CD4-positive, CD25-positive, alpha-beta regulatory T cell (primary cell): Measurements from ENCODE around the gene GAS7. TPM values are rescaled to one million over a fixed set of nuclear protein-coding genes. Genes with fewer than 3 reads are reported as not detected.

Source experiments
- ATAC-seq, 2 donors: fragments of 150-1000 bp; cut with Tn5 transposase; one replicate each; pipeline ENCODE4 v1.10.0; 2021; ENCODE audit warnings: low read depth in 2 of 2, moderate number of reproducible peaks in 2 of 2, moderate library complexity in 1 of 2
- DNase-seq, 3 donors: peaks; one replicate each; pipeline versions ENCODE4 v3.0.0 to v3.0.0-alpha.2; 2012 to 2022; ENCODE audit warnings: mixed read lengths in 1 of 3
- H3K27ac ChIP-seq: one replicate; pipeline ENCODE4 v1.7.0; 2013; ENCODE audit warnings: mild to moderate bottlenecking, low read length; ENCODE audit not compliant: insufficient read depth, poor library complexity, severe bottlenecking
- H3K27me3 ChIP-seq: one replicate; pipeline ENCODE4 v1.7.0; 2013; ENCODE audit warnings: low read length; ENCODE audit not compliant: control insufficient read depth, insufficient read depth
- H3K36me3 ChIP-seq: one replicate; pipeline ENCODE4 v1.7.0; 2013; ENCODE audit warnings: mild to moderate bottlenecking, low read length, moderate library complexity; ENCODE audit not compliant: control insufficient read depth, insufficient read depth
- H3K4me1 ChIP-seq: 2 replicates; pipeline ENCODE4 v1.7.0; 2013; ENCODE audit warnings: mild to moderate bottlenecking, low read length; ENCODE audit not compliant: insufficient read depth, control insufficient read depth, poor library complexity, severe bottlenecking
- H3K4me3 ChIP-seq: one replicate; pipeline ENCODE4 v1.7.0; 2013; ENCODE audit warnings: low read depth, mild to moderate bottlenecking, low read length, moderate library complexity
- H3K9me3 ChIP-seq, 2 experiments: 1 replicate in 1 of 2; 2 replicates in 1 of 2; pipeline ENCODE4 v1.7.0; 2013; ENCODE audit warnings: low read length in 2 of 2, mild to moderate bottlenecking in 1 of 2, moderate library complexity in 1 of 2; ENCODE audit not compliant: control insufficient read depth in 2 of 2
- H3K27ac Mint-ChIP-seq, 3 donors: one replicate each; pipeline ENCODE4 v1.8.0; 2020 to 2022; ENCODE audit warnings: mild to moderate bottlenecking in 3 of 3, mixed read lengths in 3 of 3, moderate library complexity in 2 of 3
- H3K27me3 Mint-ChIP-seq: one replicate; pipeline ENCODE4 v1.8.0; 2022; ENCODE audit warnings: mild to moderate bottlenecking, mixed read lengths
- H3K36me3 Mint-ChIP-seq: one replicate; pipeline ENCODE4 v1.8.0; 2020; ENCODE audit warnings: mixed read lengths
- H3K4me1 Mint-ChIP-seq, 4 donors: one replicate each; pipeline ENCODE4 v1.8.0; 2020 to 2022; ENCODE audit warnings: mixed read lengths in 4 of 4, mild to moderate bottlenecking in 1 of 4
- H3K4me3 Mint-ChIP-seq, 4 donors: one replicate each; pipeline ENCODE4 v1.8.0; 2020 to 2022; ENCODE audit warnings: mild to moderate bottlenecking in 4 of 4, mixed read lengths in 4 of 4, moderate library complexity in 3 of 4
- H3K9me3 Mint-ChIP-seq, 7 donors: one replicate each; pipeline ENCODE4 v1.8.0; 2020 to 2022; ENCODE audit warnings: mixed read lengths in 7 of 7, mild to moderate bottlenecking in 3 of 7, moderate library complexity in 2 of 7
- polyA plus RNA-seq, 4 donors: library from polyadenylated mRNA; unstranded; fragments of 300-500 nt; fragmentation: Illumina TruSeq; gene quantifications; one replicate each; pipeline ENCODE4 v1.2.3, GENCODE V29; 2021
- total RNA-seq: library from RNA; stranded (reverse); gene quantifications from one replicate; pipeline ENCODE4 v1.2.3, GENCODE V29; 2022

Gene GAS7
- total and polyA plus RNA-seq, 5 donors from 2014 or later, result 0.10 to 0.79 (median 0.46) TPM; not detected in 1

GRCh38 chr17:10192461-10192860 lies 5.9 kb downstream of the GAS7 start:
- no peak for DNase-seq
- Histone ChIP-seq H3K27ac (no peak overlapping the region), H3K36me3 (no peaks in the 10 kb centered on the region), H3K4me1 (no peaks in the 10 kb centered on the region), H3K27me3 (no peaks in the 10 kb centered on the region), H3K4me3 (no peak overlapping the region), H3K9me3 (peaks cover 9 to 10% of the 10 kb centered on the region in 2 experiments)
- no peak overlapping the region for H3K4me3 Mint-ChIP-seq
- H3K36me3 Mint-ChIP-seq, result peaks cover 4% of the 10 kb centered on the region
- H3K27ac Mint-ChIP-seq, result no peak overlapping the region
- no peaks in the 10 kb centered on the region for H3K4me1 Mint-ChIP-seq
- peaks cover 0 to 22% (median 6%) of the 10 kb centered on the region in 7 donors for H3K9me3 Mint-ChIP-seq
- no peak for ATAC-seq
- peaks cover 8% of the 10 kb centered on the region for H3K27me3 Mint-ChIP-seq

GRCh38 chr17:10187456-10187855 lies 10.9 kb downstream of the GAS7 start:
- Histone ChIP-seq H3K27me3 (no peaks in the 10 kb centered on the region), H3K4me3 (no peak overlapping the region), H3K4me1 (no peaks in the 10 kb centered on the region), H3K9me3 (peaks cover 0 to 4% of the 10 kb centered on the region in 2 experiments), H3K27ac (no peak overlapping the region), H3K36me3 (no peaks in the 10 kb centered on the region)
- peaks cover 4% of the 10 kb centered on the region for H3K27me3 Mint-ChIP-seq
- no peak for ATAC-seq
- H3K9me3 Mint-ChIP-seq, result peaks cover 0 to 5% (median 1%) of the 10 kb centered on the region in 7 donors
- H3K4me1 Mint-ChIP-seq, result no peaks in the 10 kb centered on the region
- H3K27ac Mint-ChIP-seq, result no peak overlapping the region
- no peak overlapping the region for H3K4me3 Mint-ChIP-seq
- DNase-seq, result no peak
- H3K36me3 Mint-ChIP-seq, result no peaks in the 10 kb centered on the region

- Histone ChIP-seq H3K36me3 (no peaks in the 10 kb centered on the region), H3K9me3 (peaks cover 0 to under 1% of the 10 kb centered on the region in 2 experiments), H3K4me1 (no peaks in the 10 kb centered on the region), H3K27me3 (no peaks in the 10 kb centered on the region), H3K27ac (no peak overlapping the region), H3K4me3 (no peak overlapping the region)
- H3K4me1 Mint-ChIP-seq, result no peaks in the 10 kb centered on the region
- H3K9me3 Mint-ChIP-seq, result peaks cover 0 to 2% (median 0%) of the 10 kb centered on the region in 7 donors
- H3K27me3 Mint-ChIP-seq, result peaks cover 4% of the 10 kb centered on the region
- ATAC-seq (no peak), DNase-seq (no peak)
- H3K27ac Mint-ChIP-seq, result no peak overlapping the region
- no peak overlapping the region for H3K4me3 Mint-ChIP-seq
- no peaks in the 10 kb centered on the region for H3K36me3 Mint-ChIP-seq
Observed at GRCh38 chr17:10186771-10187410, 11.5 kb downstream of the GAS7 start.

GRCh38 chr17:10183931-10184930 lies 14.2 kb downstream of the GAS7 start:
- ATAC-seq, result no peak

GRCh38 chr17:10182785-10183184 lies 15.6 kb downstream of the GAS7 start:
- no peaks in the 10 kb centered on the region for H3K27me3 ChIP-seq
- ATAC-seq, result no peak
- H3K36me3 Mint-ChIP-seq, result no peaks in the 10 kb centered on the region
- peaks cover 0 to 6% (median 0%) of the 10 kb centered on the region in 7 donors for H3K9me3 Mint-ChIP-seq
- no peaks in the 10 kb centered on the region for H3K4me1 Mint-ChIP-seq
- H3K36me3 ChIP-seq, result no peaks in the 10 kb centered on the region
- no peak overlapping the region for H3K4me3 Mint-ChIP-seq
- no peak overlapping the region for H3K4me3 ChIP-seq
- peaks cover 4% of the 10 kb centered on the region for H3K27me3 Mint-ChIP-seq
- H3K4me1 ChIP-seq, result no peaks in the 10 kb centered on the region
- H3K27ac Mint-ChIP-seq, result no peak overlapping the region
- no peak overlapping the region for H3K27ac ChIP-seq
- H3K9me3 ChIP-seq, result no peaks in the 10 kb centered on the region
- no peak for DNase-seq

More at GRCh38 chr17:10183931-10184930, 14.2 kb downstream of the GAS7 start:
- no peak for DNase-seq
- H3K4me3 ChIP-seq, result no peak overlapping the region
- H3K4me3 Mint-ChIP-seq, result no peak overlapping the region
- H3K27ac Mint-ChIP-seq, result no peak overlapping the region
- H3K27ac ChIP-seq, result no peak overlapping the region
- no peaks in the 10 kb centered on the region for H3K36me3 ChIP-seq
- no peaks in the 10 kb centered on the region for H3K4me1 Mint-ChIP-seq
- H3K27me3 ChIP-seq, result no peaks in the 10 kb centered on the region
- H3K9me3 ChIP-seq, result no peaks in the 10 kb centered on the region
- H3K9me3 Mint-ChIP-seq, result peaks cover 0 to 4% (median 0%) of the 10 kb centered on the region in 7 donors
- H3K36me3 Mint-ChIP-seq, result no peaks in the 10 kb centered on the region
- no peaks in the 10 kb centered on the region for H3K4me1 ChIP-seq
- H3K27me3 Mint-ChIP-seq, result peaks cover 4% of the 10 kb centered on the region

GRCh38 chr17:10178506-10178991 lies 19.9 kb downstream of the GAS7 start:
- no peak for DNase-seq
- no peaks in the 10 kb centered on the region for H3K9me3 ChIP-seq
- no peak overlapping the region for H3K27ac ChIP-seq
- H3K27me3 Mint-ChIP-seq, result peaks cover 4% of the 10 kb centered on the region
- no peak for ATAC-seq
- H3K9me3 Mint-ChIP-seq, result peaks cover 0 to 5% (median 0%) of the 10 kb centered on the region in 7 donors
- H3K27ac Mint-ChIP-seq, result no peak overlapping the region
- H3K27me3 ChIP-seq, result no peaks in the 10 kb centered on the region
- no peaks in the 10 kb centered on the region for H3K36me3 Mint-ChIP-seq
- H3K36me3 ChIP-seq, result no peaks in the 10 kb centered on the region
- no peak overlapping the region for H3K4me3 Mint-ChIP-seq
- no peak overlapping the region for H3K4me3 ChIP-seq
- H3K4me1 ChIP-seq, result no peaks in the 10 kb centered on the region
- H3K4me1 Mint-ChIP-seq, result no peaks in the 10 kb centered on the region

GRCh38 chr17:10177913-10178505 lies 20.4 kb downstream of the GAS7 start:
- ATAC-seq (no peak), DNase-seq (no peak)
- Mint-ChIP-seq H3K27me3 (peaks cover 4% of the 10 kb centered on the region), H3K27ac (no peak overlapping the region), H3K9me3 (peaks cover 0 to 5% (median 0%) of the 10 kb centered on the region in 7 donors), H3K4me1 (no peaks in the 10 kb centered on the region), H3K4me3 (no peak overlapping the region), H3K36me3 (no peaks in the 10 kb centered on the region)
- Histone ChIP-seq H3K36me3 (no peaks in the 10 kb centered on the region), H3K4me3 (no peak overlapping the region), H3K27me3 (no peaks in the 10 kb centered on the region), H3K9me3 (no peaks in the 10 kb centered on the region), H3K27ac (no peak overlapping the region), H3K4me1 (no peaks in the 10 kb centered on the region)
